ENCODE data around the gene CNBP. TPM values are rescaled to one million over a fixed set of nuclear protein-coding genes. Genes with fewer than 3 reads are reported as not detected.
"Not testable (repeated sequence)": the region's sequence is repeated elsewhere in the genome, so short reads cannot be mapped to it uniquely, and the experiment has no call there.

The CNBP gene
- total RNA-seq, 4 donors from 2014 or later, result 329 to 533 (median 488) TPM

GRCh38 chr3:129180461-129180860, 3.2 kb downstream of the CNBP start:
- no peak for TF ChIP-seq EP300 (IDR thresholded peaks at IDR 0.05)
- TF ChIP-seq CTCF (IDR thresholded peaks at IDR 0.05), result no peak
- TF ChIP-seq POLR2A (IDR thresholded peaks at IDR 0.05), result no peak
- no peaks in the 10 kb centered on the region for H3K27me3 ChIP-seq
- WGBS, 2 donors, result 38 to 41% methylated on average over 1 of the region's 1 CpG
- H3K4me3 ChIP-seq, result peak overlapping the region in 2 of 4 donors; percentile 16 to 85
- peaks cover 0 to 22% (median 0%) of the 10 kb centered on the region in 3 donors for H3K36me3 ChIP-seq
- no peaks in the 10 kb centered on the region for H3K9me3 ChIP-seq
- H3K4me1 ChIP-seq, result peaks cover 0 to 79% (median 62%) of the 10 kb centered on the region in 4 donors
- peak overlapping the region in 2 of 4 donors; percentile 8 to 48 for H3K27ac ChIP-seq
- DNase-seq (ENCODE audit: low spot score in 2 of 2), result no peak

GRCh38 chr3:129176051-129176450, 7.6 kb downstream of the CNBP start:
- DNase-seq (ENCODE audit: low spot score in 2 of 2), result no peak
- no peak overlapping the region for H3K27ac ChIP-seq
- no peak for TF ChIP-seq POLR2A (IDR thresholded peaks at IDR 0.05)
- TF ChIP-seq EP300 (IDR thresholded peaks at IDR 0.05), result no peak
- TF ChIP-seq CTCF (IDR thresholded peaks at IDR 0.05), result no peak
- H3K4me3 ChIP-seq, result no peak overlapping the region
- H3K36me3 ChIP-seq, result peaks cover 0 to 40% (median 5%) of the 10 kb centered on the region in 3 donors
- 60 to 66% methylated on average over 1 of the region's 1 CpG for WGBS, 2 donors
- no peaks in the 10 kb centered on the region for H3K9me3 ChIP-seq
- no peaks in the 10 kb centered on the region for H3K27me3 ChIP-seq
- H3K4me1 ChIP-seq, result peaks cover 0 to 99% (median 64%) of the 10 kb centered on the region in 4 donors

GRCh38 chr3:129173725-129174124, 10.0 kb downstream of the CNBP start:
- DNase-seq (ENCODE audit: low spot score in 2 of 2), result no peak
- Histone ChIP-seq H3K4me1 (peaks cover 0 to 82% (median 42%) of the 10 kb centered on the region in 4 donors), H3K4me3 (no peak overlapping the region), H3K36me3 (peaks cover 3 to 61% (median 15%) of the 10 kb centered on the region in 3 donors), H3K27me3 (no peaks in the 10 kb centered on the region), H3K27ac (no peak overlapping the region), H3K9me3 (no peaks in the 10 kb centered on the region)
- 57 to 61% methylated on average over 4 of the region's 4 CpGs for WGBS, 2 donors
- TF ChIP-seq POLR2A (IDR thresholded peaks at IDR 0.05) (no peak), EP300 (IDR thresholded peaks at IDR 0.05) (no peak), CTCF (IDR thresholded peaks at IDR 0.05) (no peak)

- H3K27me3 ChIP-seq, result no peaks in the 10 kb centered on the region
- DNase-seq (ENCODE audit: low spot score in 2 of 2), result no peak
- TF ChIP-seq POLR2A (IDR thresholded peaks at IDR 0.05) (no peak), EP300 (IDR thresholded peaks at IDR 0.05) (no peak), CTCF (IDR thresholded peaks at IDR 0.05) (no peak)
- peaks cover 3 to 61% (median 15%) of the 10 kb centered on the region in 3 donors for H3K36me3 ChIP-seq
- no peak overlapping the region for H3K27ac ChIP-seq
- no peak overlapping the region for H3K4me3 ChIP-seq
- WGBS, 2 donors, result 49 to 50% methylated on average over 2 of the region's 2 CpGs
- H3K9me3 ChIP-seq, result no peaks in the 10 kb centered on the region
- H3K4me1 ChIP-seq, result peaks cover 0 to 77% (median 37%) of the 10 kb centered on the region in 4 donors
Measured at GRCh38 chr3:129173206-129173605, 10.5 kb downstream of the CNBP start.

- Histone ChIP-seq H3K4me3 (no peak overlapping the region), H3K27ac (no peak overlapping the region), H3K4me1 (peaks cover 0 to 25% (median 5%) of the 10 kb centered on the region in 4 donors), H3K27me3 (no peaks in the 10 kb centered on the region), H3K36me3 (peaks cover 3 to 70% (median 21%) of the 10 kb centered on the region in 3 donors), H3K9me3 (no peaks in the 10 kb centered on the region)
- DNase-seq (ENCODE audit: low spot score in 2 of 2), result no peak
- 83 to 85% methylated on average over 15 of the region's 15 CpGs for WGBS, 2 donors
- TF ChIP-seq EP300 (IDR thresholded peaks at IDR 0.05) (no peak), POLR2A (IDR thresholded peaks at IDR 0.05) (no peak), CTCF (IDR thresholded peaks at IDR 0.05) (no peak)
Measured at GRCh38 chr3:129166579-129167332, 16.9 kb downstream of the CNBP start.

- not testable (repeated sequence) for H3K9me3 ChIP-seq; DNase-seq (ENCODE audit: low spot score in 2 of 2); H3K4me3 ChIP-seq; H3K27me3 ChIP-seq; H3K27ac ChIP-seq
- Histone ChIP-seq H3K4me1 (peaks cover 0 to 15% (median 6%) of the 10 kb centered on the region in 4 donors), H3K36me3 (peaks cover 3 to 58% (median 12%) of the 10 kb centered on the region in 3 donors)
- WGBS, 2 donors, result 90 to 97% methylated on average over 8 of the region's 8 CpGs
Measured at GRCh38 chr3:129165594-129165993, 18.1 kb downstream of the CNBP start.

Data from tibial nerve (tissue), 4 donors.